Loucy (cell line): ENCODE data around the gene PLXNA4.

ENCODE experiments used
- CTCF ChIP-seq: fragments of 200-600 bp; sonication (generic); conservative IDR thresholded peaks from 2 replicates; pipeline ENCODE4 v1.5.1; 2014; ENCODE audit warnings: mild to moderate bottlenecking, antibody characterized with exemption, low read length
- EZH2phosphoT487 ChIP-seq: fragments of 200-600 bp; IDR thresholded peaks from 2 replicates; pipeline ENCODE4 v1.6.1; 2018; ENCODE audit warnings: antibody characterized with exemption, mild to moderate bottlenecking, moderate library complexity, borderline replicate concordance

- TF ChIP-seq CTCF (no peak), EZH2phosphoT487 (no peak)
Measured at GRCh38 chr7:132584796-132585494, 8.7 kb upstream of the PLXNA4 start.
